ENCODE data around the gene TMEM9. TPM values are rescaled to one million over a fixed set of nuclear protein-coding genes. Genes with fewer than 3 reads are reported as not detected.
"Not testable (repeated sequence)": the region's sequence is repeated elsewhere in the genome, so short reads cannot be mapped to it uniquely, and the experiment has no call there.

The TMEM9 gene
- total RNA-seq, 1 donor from 2014 or later, result 126 TPM

- no peak for TF ChIP-seq CTCF (conservative IDR thresholded peaks at IDR 0.05; ENCODE audit: low read depth, low read length)
- H3K4me3 ChIP-seq (ENCODE audit: low read depth, low read length), result no peak overlapping the region
- no peak for DNase-seq (ENCODE audit: low read depth)
Measured at GRCh38 chr1:201169971-201170532, 15.8 kb upstream of the TMEM9 start.

GRCh38 chr1:201169203-201169602 is 14.9 kb upstream of the TMEM9 start:
- no peak for DNase-seq (ENCODE audit: low read depth)
- TF ChIP-seq CTCF (conservative IDR thresholded peaks at IDR 0.05; ENCODE audit: low read depth, low read length), result no peak
- no peak overlapping the region for H3K4me3 ChIP-seq (ENCODE audit: low read depth, low read length)

- no peak for DNase-seq (ENCODE audit: low read depth)
- no peak overlapping the region for H3K4me3 ChIP-seq (ENCODE audit: low read depth, low read length)
- no peak for TF ChIP-seq CTCF (conservative IDR thresholded peaks at IDR 0.05; ENCODE audit: low read depth, low read length)
Measured at GRCh38 chr1:201167041-201167991, 13.0 kb upstream of the TMEM9 start.

GRCh38 chr1:201164645-201165044 is 10.4 kb upstream of the TMEM9 start:
- no peak overlapping the region for H3K4me3 ChIP-seq (ENCODE audit: low read depth, low read length)
- TF ChIP-seq CTCF (conservative IDR thresholded peaks at IDR 0.05; ENCODE audit: low read depth, low read length), result no peak
- peak; percentile 61 for DNase-seq (ENCODE audit: low read depth)

- no peak for TF ChIP-seq CTCF (conservative IDR thresholded peaks at IDR 0.05; ENCODE audit: low read depth, low read length)
- H3K4me3 ChIP-seq (ENCODE audit: low read depth, low read length), result no peak overlapping the region
- DNase-seq (ENCODE audit: low read depth), result no peak
Measured at GRCh38 chr1:201163707-201164106, 9.4 kb upstream of the TMEM9 start.

GRCh38 chr1:201163036-201163435 is 8.8 kb upstream of the TMEM9 start:
- not testable (repeated sequence) for DNase-seq (ENCODE audit: low read depth); H3K4me3 ChIP-seq (ENCODE audit: low read depth, low read length)

GRCh38 chr1:201157949-201158348 is 3.7 kb upstream of the TMEM9 start:
- no peak overlapping the region for H3K4me3 ChIP-seq (ENCODE audit: low read depth, low read length)
- TF ChIP-seq CTCF (conservative IDR thresholded peaks at IDR 0.05; ENCODE audit: low read depth, low read length), result no peak
- no peak for DNase-seq (ENCODE audit: low read depth)
